Measurements from ENCODE around the gene UBE2G1.
A peak's percentile ranks its signal among the peaks of the same experiment; 100 is the strongest.
"Not testable (repeated sequence)": the region's sequence is repeated elsewhere in the genome, so short reads cannot be mapped to it uniquely, and the experiment has no call there.

Gene UBE2G1

GRCh38 chr17:4375039-4375748 is 8.7 kb upstream of the UBE2G1 start:
- DNase-seq (ENCODE audit: low read depth): no peak

GRCh38 chr17:4369557-4370230 is 3.2 kb upstream of the UBE2G1 start:
- DNase-seq (ENCODE audit: low read depth): no peak

GRCh38 chr17:4368341-4368740 is 1.9 kb upstream of the UBE2G1 start:
- DNase-seq (ENCODE audit: low read depth): no peak

GRCh38 chr17:4367177-4367576 is 702 bp upstream of the UBE2G1 start:
- DNase-seq (ENCODE audit: low read depth): not testable (repeated sequence)

GRCh38 chr17:4365628-4366326 is 698 bp downstream of the UBE2G1 start:
- peak; percentile 18 for DNase-seq (ENCODE audit: low read depth)

- peak; percentile 81 for DNase-seq (ENCODE audit: low read depth)
Observed at GRCh38 chr17:4365103-4365627, 1.3 kb downstream of the UBE2G1 start.

- DNase-seq (ENCODE audit: low read depth): no peak
Observed at GRCh38 chr17:4364622-4365041, 1.8 kb downstream of the UBE2G1 start.

- no peak for DNase-seq (ENCODE audit: low read depth)
Observed at GRCh38 chr17:4362141-4362540, 4.3 kb downstream of the UBE2G1 start.

GRCh38 chr17:4358154-4358553 is 8.3 kb downstream of the UBE2G1 start:
- DNase-seq (ENCODE audit: low read depth): no peak

GRCh38 chr17:4357671-4358070 is 8.8 kb downstream of the UBE2G1 start:
- DNase-seq (ENCODE audit: low read depth): no peak

GRCh38 chr17:4357030-4357628 is 9.3 kb downstream of the UBE2G1 start:
- no peak for DNase-seq (ENCODE audit: low read depth)

- DNase-seq (ENCODE audit: low read depth): no peak
Observed at GRCh38 chr17:4354862-4355514, 11.5 kb downstream of the UBE2G1 start.

GRCh38 chr17:4354206-4354605 is 12.3 kb downstream of the UBE2G1 start:
- DNase-seq (ENCODE audit: low read depth): no peak

GRCh38 chr17:4350214-4350613 is 16.3 kb downstream of the UBE2G1 start:
- not testable (repeated sequence) for DNase-seq (ENCODE audit: low read depth)

- DNase-seq (ENCODE audit: low read depth): no peak
Observed at GRCh38 chr17:4345581-4346252, 20.8 kb downstream of the UBE2G1 start.

- no peak for DNase-seq (ENCODE audit: low read depth)
Observed at GRCh38 chr17:4344926-4345325, 21.5 kb downstream of the UBE2G1 start.

GRCh38 chr17:4342535-4342934 is 23.9 kb downstream of the UBE2G1 start:
- DNase-seq (ENCODE audit: low read depth): no peak

GRCh38 chr17:4341616-4341977 is 24.9 kb downstream of the UBE2G1 start:
- no peak for DNase-seq (ENCODE audit: low read depth)

- no peak for DNase-seq (ENCODE audit: low read depth)
Observed at GRCh38 chr17:4340914-4341615, 25.4 kb downstream of the UBE2G1 start.

GRCh38 chr17:4334776-4335584 is 31.5 kb downstream of the UBE2G1 start:
- DNase-seq (ENCODE audit: low read depth): no peak

All from T follicular helper cell (primary cell).